GM23338 (cell line): Measurements from ENCODE around the gene MXRA8. TPM values are rescaled to one million over a fixed set of nuclear protein-coding genes. Genes with fewer than 3 reads are reported as not detected.

ENCODE experiments used
- ATAC-seq: fragments of 200-7000 bp; cut with Tn5 transposase; 3 replicates; pipeline ENCODE4 v1.9.1; 2020
- DNase-seq: peaks from one replicate; pipeline ENCODE4 v3.0.0-alpha.2; 2015; ENCODE audit warnings: low spot score
- H2AFZ ChIP-seq: fragments of 200-600 bp; sonication (generic); 2 replicates; pipeline ENCODE4 v1.8.0; 2016; ENCODE audit warnings: antibody characterized with exemption, mild to moderate bottlenecking, moderate library complexity
- H3F3A ChIP-seq: fragments of 200-600 bp; sonication (generic); replicated peaks from 2 replicates; pipeline ENCODE4 v1.8.0; 2017; ENCODE audit warnings: antibody characterized with exemption, mixed run types, low read depth
- H3K27ac ChIP-seq: fragments of 200-600 bp; sonication (generic); 2 replicates; pipeline ENCODE4 v1.6.1; 2016; ENCODE audit warnings: low read depth
- H3K27me3 ChIP-seq: fragments of 200-600 bp; sonication (generic); 2 replicates; pipeline ENCODE4 v1.8.0; 2016; ENCODE audit warnings: mild to moderate bottlenecking, mixed run types, moderate library complexity; ENCODE audit not compliant: insufficient read depth
- H3K36me3 ChIP-seq: fragments of 200-600 bp; sonication (generic); 2 replicates; pipeline ENCODE4 v1.8.0; 2016; ENCODE audit warnings: mild to moderate bottlenecking; ENCODE audit not compliant: insufficient read depth
- H3K4me1 ChIP-seq: fragments of 200-600 bp; sonication (generic); 2 replicates; pipeline ENCODE4 v1.8.0; 2016; ENCODE audit warnings: mild to moderate bottlenecking, moderate library complexity; ENCODE audit not compliant: insufficient read depth
- H3K4me2 ChIP-seq: fragments of 200-600 bp; sonication (generic); 2 replicates; pipeline ENCODE4 v1.7.1; 2017; ENCODE audit warnings: mixed run types
- H3K4me3 ChIP-seq: fragments of 200-600 bp; sonication (generic); 2 replicates; pipeline ENCODE4 v1.6.1; 2016; ENCODE audit warnings: mixed run types
- H3K79me2 ChIP-seq: fragments of 200-600 bp; sonication (generic); replicated peaks from 2 replicates; pipeline ENCODE4 v1.8.0; 2017; ENCODE audit warnings: mild to moderate bottlenecking; ENCODE audit not compliant: insufficient read depth
- H3K9me2 ChIP-seq: fragments of 200-600 bp; sonication (generic); 2 replicates; pipeline ENCODE4 v1.8.0; 2017; ENCODE audit not compliant: insufficient read depth
- H4K20me1 ChIP-seq: fragments of 200-600 bp; sonication (generic); replicated peaks from 2 replicates; pipeline ENCODE4 v1.8.0; 2017; ENCODE audit warnings: mild to moderate bottlenecking; ENCODE audit not compliant: insufficient read depth
- H3K27ac Mint-ChIP-seq: 2 replicates; pipeline ENCODE4 v1.8.0; 2020; ENCODE audit warnings: inconsistent platforms, mild to moderate bottlenecking, moderate library complexity, mixed read lengths
- H3K27me3 Mint-ChIP-seq: 3 replicates; pipeline ENCODE4 v1.8.0; 2022; ENCODE audit warnings: low read depth, mild to moderate bottlenecking, moderate library complexity, mixed read lengths, inconsistent platforms; ENCODE audit not compliant: insufficient read depth, poor library complexity
- H3K36me3 Mint-ChIP-seq: 3 replicates; pipeline ENCODE4 v1.8.0; 2021; ENCODE audit warnings: low read depth, mild to moderate bottlenecking, inconsistent platforms, moderate library complexity, mixed read lengths
- H3K4me1 Mint-ChIP-seq: 3 replicates; pipeline ENCODE4 v1.8.0; 2020; ENCODE audit warnings: mild to moderate bottlenecking, inconsistent platforms, mixed read lengths
- H3K4me3 Mint-ChIP-seq: 3 replicates; pipeline ENCODE4 v1.8.0; 2021; ENCODE audit warnings: moderate library complexity, mild to moderate bottlenecking, inconsistent platforms, mixed read lengths
- H3K9me3 Mint-ChIP-seq: 3 replicates; pipeline ENCODE4 v1.8.0; 2020; ENCODE audit warnings: moderate library complexity, mild to moderate bottlenecking, inconsistent platforms, mixed read lengths
- CREB1 ChIP-seq: fragments of 250-450 bp; sonication (Bioruptor Pico); IDR thresholded peaks from 2 replicates; pipeline ENCODE4 v1.5.0; 2020; ENCODE audit warnings: low read depth, mild to moderate bottlenecking, moderate library complexity
- EZH2phosphoT487 ChIP-seq: fragments of 200-600 bp; sonication (generic); IDR thresholded peaks from one replicate; pipeline ENCODE4 v1.8.1; 2018; ENCODE audit warnings: antibody characterized with exemption; ENCODE audit not compliant: unreplicated experiment
- POLR2AphosphoS5 ChIP-seq: IDR thresholded peaks from 2 replicates; pipeline ENCODE4 v1.6.1; 2016; ENCODE audit warnings: antibody characterized with exemption, low read depth
- REST ChIP-seq: IDR thresholded peaks from one replicate; pipeline ENCODE4 v1.6.1; 2018; ENCODE audit warnings: antibody characterized with exemption; ENCODE audit not compliant: unreplicated experiment
- ZNF114 ChIP-seq: fragments of 250-450 bp; sonication (Bioruptor Pico); IDR thresholded peaks from 2 replicates; pipeline ENCODE4 v1.5.0; 2020; ENCODE audit warnings: mild to moderate bottlenecking, moderate library complexity
- polyA plus RNA-seq: library from polyadenylated mRNA; unstranded; fragments of >200 nt; fragmentation: Nextera tagmentation; extraction: Ambion mirVana; gene quantifications from 2 replicates; pipeline ENCODE4 v1.2.1, GENCODE V29; 2016
- total RNA-seq: library from RNA; depleted of rRNA; stranded (reverse); fragments of >200 nt; shearing (Covaris generic); gene quantifications from 2 replicates; pipeline ENCODE4 v1.2.3, GENCODE V29; 2014
- TF ChIP-seq, protein P1 (sequence below), 2 experiments: fragments of 200-600 bp in 1 of 2; sonication (generic) in 1 of 2; conservative IDR thresholded peaks; 2 replicates each; pipeline versions ENCODE4 v1.5.1 to v1.6.1; 2016 to 2017; ENCODE audit warnings: antibody characterized with exemption in 2 of 2, low read depth in 2 of 2, mild to moderate bottlenecking in 2 of 2, moderate library complexity in 1 of 2
- TF ChIP-seq, protein P2 (sequence below): fragments of 250-450 bp; sonication (Bioruptor Pico); IDR thresholded peaks from 2 replicates; pipeline ENCODE4 v1.5.0; 2020; ENCODE audit warnings: mild to moderate bottlenecking, moderate library complexity

MXRA8 gene
- total and polyA plus RNA-seq, 2 experiments from 2014 or later = 9.1 to 17.2 TPM

DNA sequence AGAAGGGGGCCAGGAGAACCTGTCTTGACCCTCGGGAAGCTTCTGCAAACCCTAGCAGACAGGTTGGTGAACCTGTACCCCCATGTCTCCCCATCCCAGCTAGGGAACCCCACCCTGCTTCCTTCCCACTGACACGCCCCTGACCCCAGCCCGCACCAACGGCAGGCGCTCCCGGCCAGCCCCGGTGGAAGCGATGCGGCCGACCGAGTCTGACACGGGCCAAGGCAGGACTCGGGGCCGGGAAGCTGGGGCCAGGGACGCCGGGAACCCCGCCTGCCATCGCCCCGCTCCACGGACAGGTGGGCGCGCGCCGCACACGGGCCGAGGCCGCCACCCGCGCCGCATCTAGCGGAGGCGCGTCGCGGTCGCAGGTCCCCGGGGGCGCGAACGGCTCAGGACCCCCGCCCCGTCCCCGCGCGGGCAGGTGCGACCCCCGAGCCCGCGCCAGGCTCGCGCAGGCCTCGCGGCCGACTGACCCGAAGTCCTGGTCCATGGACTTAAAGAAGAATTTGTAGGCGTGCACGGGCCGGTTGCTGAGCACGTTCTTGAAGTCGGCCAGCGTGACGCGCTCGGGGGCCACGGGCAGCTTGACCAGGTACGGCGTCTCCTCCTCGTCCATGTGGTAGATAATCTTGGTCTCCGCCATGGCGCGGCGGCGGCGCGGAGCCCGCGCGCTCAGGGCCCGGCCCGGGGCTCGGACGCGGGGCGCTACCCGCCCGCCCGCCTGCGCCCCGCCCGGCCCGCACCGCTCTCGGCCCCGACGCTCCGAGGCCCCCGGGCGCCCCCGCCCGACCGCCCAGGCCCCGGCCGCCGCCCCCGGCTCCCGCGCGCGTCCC is 9.7 kb downstream of the MXRA8 start:
- Histone ChIP-seq H3K27ac (no peak overlapping the region), H3K4me1 (peaks cover 25% of the 10 kb centered on the region), H3K9me2 (no peaks in the 10 kb centered on the region), H3K4me3 (peak overlapping the region; percentile 63), H4K20me1 (peaks cover 2% of the 10 kb centered on the region), H3K4me2 (peak overlapping the region; percentile 84), H2AFZ (no peak overlapping the region), H3K79me2 (peaks cover 14% of the 10 kb centered on the region), H3F3A (peaks cover 24% of the 10 kb centered on the region), H3K36me3 (no peaks in the 10 kb centered on the region), H3K27me3 (peaks cover 9% of the 10 kb centered on the region)
- Mint-ChIP-seq H3K27me3 (peaks cover 19% of the 10 kb centered on the region), H3K4me3 (peak overlapping the region; percentile 78), H3K4me1 (peaks cover 25% of the 10 kb centered on the region), H3K36me3 (no peaks in the 10 kb centered on the region), H3K27ac (no peak overlapping the region), H3K9me3 (no peaks in the 10 kb centered on the region)
- TF ChIP-seq ZNF114 (no peak), POLR2AphosphoS5 (peak; percentile 21; the same call in 1 of the 2 replicates)
- peak; percentile 62 for DNase-seq
- ATAC-seq = no peak

- Mint-ChIP-seq H3K4me3 (peak overlapping the region; percentile 78), H3K4me1 (peaks cover 22% of the 10 kb centered on the region), H3K9me3 (no peaks in the 10 kb centered on the region), H3K36me3 (no peaks in the 10 kb centered on the region; the same call in 2 of the 3 replicates), H3K27ac (no peak overlapping the region), H3K27me3 (peaks cover 12% of the 10 kb centered on the region)
- H3K27me3 ChIP-seq = peaks cover under 1% of the 10 kb centered on the region; the same call in 1 of the 2 replicates
- peaks cover 14% of the 10 kb centered on the region for H3K79me2 ChIP-seq
- H3K27ac ChIP-seq = no peak overlapping the region
- no peaks in the 10 kb centered on the region for H3K9me2 ChIP-seq
- peak; percentile 72 for ATAC-seq
- peaks cover 17% of the 10 kb centered on the region; the same call in 1 of the 2 replicates for H3K4me1 ChIP-seq
- H3K4me2 ChIP-seq = peak overlapping the region; percentile 84
- H2AFZ ChIP-seq = no peak overlapping the region
- peaks cover 3% of the 10 kb centered on the region for H4K20me1 ChIP-seq
- peak overlapping the region; percentile 63 for H3K4me3 ChIP-seq
- no peaks in the 10 kb centered on the region for H3K36me3 ChIP-seq
- DNase-seq = no peak
- peaks cover 17% of the 10 kb centered on the region for H3F3A ChIP-seq
- TF ChIP-seq, protein P1, sequence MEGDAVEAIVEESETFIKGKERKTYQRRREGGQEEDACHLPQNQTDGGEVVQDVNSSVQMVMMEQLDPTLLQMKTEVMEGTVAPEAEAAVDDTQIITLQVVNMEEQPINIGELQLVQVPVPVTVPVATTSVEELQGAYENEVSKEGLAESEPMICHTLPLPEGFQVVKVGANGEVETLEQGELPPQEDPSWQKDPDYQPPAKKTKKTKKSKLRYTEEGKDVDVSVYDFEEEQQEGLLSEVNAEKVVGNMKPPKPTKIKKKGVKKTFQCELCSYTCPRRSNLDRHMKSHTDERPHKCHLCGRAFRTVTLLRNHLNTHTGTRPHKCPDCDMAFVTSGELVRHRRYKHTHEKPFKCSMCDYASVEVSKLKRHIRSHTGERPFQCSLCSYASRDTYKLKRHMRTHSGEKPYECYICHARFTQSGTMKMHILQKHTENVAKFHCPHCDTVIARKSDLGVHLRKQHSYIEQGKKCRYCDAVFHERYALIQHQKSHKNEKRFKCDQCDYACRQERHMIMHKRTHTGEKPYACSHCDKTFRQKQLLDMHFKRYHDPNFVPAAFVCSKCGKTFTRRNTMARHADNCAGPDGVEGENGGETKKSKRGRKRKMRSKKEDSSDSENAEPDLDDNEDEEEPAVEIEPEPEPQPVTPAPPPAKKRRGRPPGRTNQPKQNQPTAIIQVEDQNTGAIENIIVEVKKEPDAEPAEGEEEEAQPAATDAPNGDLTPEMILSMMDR (conservative IDR thresholded peaks at IDR 0.05; ENCODE audit: low read depth in 2 of 2) = no peak
- TF ChIP-seq ZNF114 = no peak
- TF ChIP-seq REST = no peak
- TF ChIP-seq, protein P2, sequence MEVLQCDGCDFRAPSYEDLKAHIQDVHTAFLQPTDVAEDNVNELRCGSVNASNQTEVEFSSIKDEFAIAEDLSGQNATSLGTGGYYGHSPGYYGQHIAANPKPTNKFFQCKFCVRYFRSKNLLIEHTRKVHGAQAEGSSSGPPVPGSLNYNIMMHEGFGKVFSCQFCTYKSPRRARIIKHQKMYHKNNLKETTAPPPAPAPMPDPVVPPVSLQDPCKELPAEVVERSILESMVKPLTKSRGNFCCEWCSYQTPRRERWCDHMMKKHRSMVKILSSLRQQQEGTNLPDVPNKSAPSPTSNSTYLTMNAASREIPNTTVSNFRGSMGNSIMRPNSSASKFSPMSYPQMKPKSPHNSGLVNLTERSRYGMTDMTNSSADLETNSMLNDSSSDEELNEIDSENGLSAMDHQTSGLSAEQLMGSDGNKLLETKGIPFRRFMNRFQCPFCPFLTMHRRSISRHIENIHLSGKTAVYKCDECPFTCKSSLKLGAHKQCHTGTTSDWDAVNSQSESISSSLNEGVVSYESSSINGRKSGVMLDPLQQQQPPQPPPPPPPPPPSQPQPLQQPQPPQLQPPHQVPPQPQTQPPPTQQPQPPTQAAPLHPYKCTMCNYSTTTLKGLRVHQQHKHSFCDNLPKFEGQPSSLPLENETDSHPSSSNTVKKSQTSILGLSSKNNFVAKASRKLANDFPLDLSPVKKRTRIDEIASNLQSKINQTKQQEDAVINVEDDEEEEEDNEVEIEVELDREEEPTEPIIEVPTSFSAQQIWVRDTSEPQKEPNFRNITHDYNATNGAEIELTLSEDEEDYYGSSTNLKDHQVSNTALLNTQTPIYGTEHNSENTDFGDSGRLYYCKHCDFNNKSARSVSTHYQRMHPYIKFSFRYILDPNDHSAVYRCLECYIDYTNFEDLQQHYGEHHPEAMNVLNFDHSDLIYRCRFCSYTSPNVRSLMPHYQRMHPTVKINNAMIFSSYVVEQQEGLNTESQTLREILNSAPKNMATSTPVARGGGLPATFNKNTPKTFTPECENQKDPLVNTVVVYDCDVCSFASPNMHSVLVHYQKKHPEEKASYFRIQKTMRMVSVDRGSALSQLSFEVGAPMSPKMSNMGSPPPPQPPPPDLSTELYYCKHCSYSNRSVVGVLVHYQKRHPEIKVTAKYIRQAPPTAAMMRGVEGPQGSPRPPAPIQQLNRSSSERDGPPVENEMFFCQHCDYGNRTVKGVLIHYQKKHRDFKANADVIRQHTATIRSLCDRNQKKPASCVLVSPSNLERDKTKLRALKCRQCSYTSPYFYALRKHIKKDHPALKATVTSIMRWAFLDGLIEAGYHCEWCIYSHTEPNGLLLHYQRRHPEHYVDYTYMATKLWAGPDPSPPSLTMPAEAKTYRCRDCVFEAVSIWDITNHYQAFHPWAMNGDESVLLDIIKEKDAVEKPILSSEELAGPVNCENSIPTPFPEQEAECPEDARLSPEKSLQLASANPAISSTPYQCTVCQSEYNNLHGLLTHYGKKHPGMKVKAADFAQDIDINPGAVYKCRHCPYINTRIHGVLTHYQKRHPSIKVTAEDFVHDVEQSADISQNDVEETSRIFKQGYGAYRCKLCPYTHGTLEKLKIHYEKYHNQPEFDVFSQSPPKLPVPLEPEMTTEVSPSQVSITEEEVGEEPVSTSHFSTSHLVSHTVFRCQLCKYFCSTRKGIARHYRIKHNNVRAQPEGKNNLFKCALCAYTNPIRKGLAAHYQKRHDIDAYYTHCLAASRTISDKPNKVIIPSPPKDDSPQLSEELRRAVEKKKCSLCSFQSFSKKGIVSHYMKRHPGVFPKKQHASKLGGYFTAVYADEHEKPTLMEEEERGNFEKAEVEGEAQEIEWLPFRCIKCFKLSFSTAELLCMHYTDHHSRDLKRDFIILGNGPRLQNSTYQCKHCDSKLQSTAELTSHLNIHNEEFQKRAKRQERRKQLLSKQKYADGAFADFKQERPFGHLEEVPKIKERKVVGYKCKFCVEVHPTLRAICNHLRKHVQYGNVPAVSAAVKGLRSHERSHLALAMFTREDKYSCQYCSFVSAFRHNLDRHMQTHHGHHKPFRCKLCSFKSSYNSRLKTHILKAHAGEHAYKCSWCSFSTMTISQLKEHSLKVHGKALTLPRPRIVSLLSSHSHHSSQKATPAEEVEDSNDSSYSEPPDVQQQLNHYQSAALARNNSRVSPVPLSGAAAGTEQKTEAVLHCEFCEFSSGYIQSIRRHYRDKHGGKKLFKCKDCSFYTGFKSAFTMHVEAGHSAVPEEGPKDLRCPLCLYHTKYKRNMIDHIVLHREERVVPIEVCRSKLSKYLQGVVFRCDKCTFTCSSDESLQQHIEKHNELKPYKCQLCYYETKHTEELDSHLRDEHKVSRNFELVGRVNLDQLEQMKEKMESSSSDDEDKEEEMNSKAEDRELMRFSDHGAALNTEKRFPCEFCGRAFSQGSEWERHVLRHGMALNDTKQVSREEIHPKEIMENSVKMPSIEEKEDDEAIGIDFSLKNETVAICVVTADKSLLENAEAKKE (CRISPR knock-in tag) = no peak
- no peak for TF ChIP-seq CREB1 (CRISPR knock-in tag)
- TF ChIP-seq EZH2phosphoT487 = no peak
Observed at GRCh38 chr1:1347663-1348419, 10.5 kb downstream of the MXRA8 start.
